Psoas muscle (tissue), 8 donors: ENCODE results near the gene FOXA1. TPM values are rescaled to one million over a fixed set of nuclear protein-coding genes. Genes with fewer than 3 reads are reported as not detected.

Experiments used
- ATAC-seq, 4 donors: fragments of 200-7000 bp; cut with Tn5 transposase; one replicate each; pipeline ENCODE4 v1.9.1; 2020; ENCODE audit warnings: moderate library complexity in 3 of 4, mild to moderate bottlenecking in 2 of 4
- DNase-seq, 2 donors: peaks; one replicate each; pipeline ENCODE4 v3.0.0-alpha.2; 2020
- H3K27ac ChIP-seq: fragments of 200-600 bp; one replicate; pipeline ENCODE4 v1.8.0; 2022
- H3K27me3 ChIP-seq, 3 donors: fragments of 200-600 bp in 1 of 3; one replicate each; pipeline versions ENCODE4 v1.6.1 to v1.8.0; 2013 to 2022; ENCODE audit warnings: low read length in 2 of 3, mild to moderate bottlenecking in 2 of 3, moderate library complexity in 1 of 3; ENCODE audit not compliant: insufficient read depth in 3 of 3
- H3K36me3 ChIP-seq, 2 donors: fragments of 200-600 bp in 1 of 2; one replicate each; pipeline versions ENCODE4 v1.6.1 to v1.8.0; 2013 to 2022; ENCODE audit warnings: low read depth in 1 of 2, mild to moderate bottlenecking in 1 of 2, moderate library complexity in 1 of 2; ENCODE audit not compliant: insufficient read depth in 1 of 2
- H3K4me1 ChIP-seq: fragments of 200-600 bp; one replicate; pipeline ENCODE4 v1.8.0; 2022
- H3K4me3 ChIP-seq: fragments of 200-600 bp; one replicate; pipeline ENCODE4 v1.8.0; 2022; ENCODE audit warnings: mild to moderate bottlenecking
- H3K9me3 ChIP-seq: fragments of 200-600 bp; one replicate; pipeline ENCODE4 v1.8.0; 2022
- CTCF ChIP-seq: fragments of 200-600 bp; IDR thresholded peaks from one replicate; pipeline ENCODE4 v1.8.0; 2022; ENCODE audit warnings: antibody characterized with exemption
- WGBS, 3 donors: extraction: QIAGEN DNeasy Blood & Tissue Kit; methylation state at CpG; one replicate each; pipeline versions ENCODE4 v1.1.6 to v1.1.7; 2013; 5-methylcytosine and 5-hydroxymethylcytosine counted together
- intact Hi-C, 2 donors: fragments of 100-400 bp; cut with DNase I; formaldehyde crosslinking; loops; one replicate each; pipeline versions ENCODE4 v1.11.0 to v1.14.2; 2022
- polyA plus RNA-seq, 3 donors: library from polyadenylated mRNA; stranded (reverse); fragments of 200-250 nt; gene quantifications; one replicate each; pipeline ENCODE4 v1.2.3, GENCODE V29; 2013
- total RNA-seq, 4 donors: library from RNA; stranded (reverse); fragmentation: NEBNext Ultra II Directional in 2 of 4; extraction: Animal tissue kit (Norgen Biotek cat#: 25700) in 2 of 4; gene quantifications; one replicate each; pipeline versions ENCODE4 v1.2.1 to v1.2.4, GENCODE V29; 2021 to 2023
- donor health status: healthy with polysubstance abuse.
- donor health status: DM: no; HTN: no; CAD: no; lungs with moderate emphysema.
- donor health status: Bipolar disorder and iron deficiency.
- donor health status: healthy.
- donor health status: DM: yes; HTN: yes; CAD: no.
- donor health status: DM: no; HTN: no; CAD: no.
- donor health status: DM: no; HTN: no; CAD: no.
- donor health status: DM: yes; HTN: yes; CAD: no.

Gene FOXA1
- total and polyA plus RNA-seq, 7 donors: 0.01 TPM; not detected in 6

GRCh38 chr14:37623426-37623951, 28.4 kb upstream of the FOXA1 start:
- ATAC-seq: no peak
- Histone ChIP-seq H3K27me3 (peaks cover 8 to 50% (median 17%) of the 10 kb centered on the region in 3 donors), H3K4me3 (no peak overlapping the region), H3K9me3 (no peaks in the 10 kb centered on the region), H3K4me1 (no peaks in the 10 kb centered on the region), H3K27ac (no peak overlapping the region), H3K36me3 (no peaks in the 10 kb centered on the region)
- WGBS, 3 donors: 34 to 44% (median 34%) methylated on average over 1 of the region's 1 CpG
- DNase-seq: no peak
- intact Hi-C loops: no loop called here
- TF ChIP-seq CTCF: no peak

GRCh38 chr14:37622231-37622923, 27.3 kb upstream of the FOXA1 start:
- 2 to 4% (median 3%) methylated on average over 75 to 81 of the region's 81 CpGs for WGBS, 3 donors
- no peaks in the 10 kb centered on the region for H3K4me1 ChIP-seq
- peaks cover 8 to 50% (median 17%) of the 10 kb centered on the region in 3 donors for H3K27me3 ChIP-seq
- no peak for DNase-seq
- H3K9me3 ChIP-seq: no peaks in the 10 kb centered on the region
- no peak overlapping the region for H3K27ac ChIP-seq
- intact Hi-C loops: no loop called here
- no peak for TF ChIP-seq CTCF
- ATAC-seq: no peak
- peak overlapping the region; percentile 39 for H3K4me3 ChIP-seq
- no peaks in the 10 kb centered on the region for H3K36me3 ChIP-seq

- ATAC-seq (no peak), DNase-seq (no peak)
- H3K36me3 ChIP-seq: no peaks in the 10 kb centered on the region
- no peaks in the 10 kb centered on the region for H3K4me1 ChIP-seq
- no peak for TF ChIP-seq CTCF
- intact Hi-C loops: no loop called here
- H3K27ac ChIP-seq: no peak overlapping the region
- H3K27me3 ChIP-seq: peaks cover 8 to 50% (median 19%) of the 10 kb centered on the region in 3 donors
- no peak overlapping the region for H3K4me3 ChIP-seq
- H3K9me3 ChIP-seq: peaks cover 5% of the 10 kb centered on the region
Measured at GRCh38 chr14:37620856-37621255, 25.8 kb upstream of the FOXA1 start.

- H3K9me3 ChIP-seq: peaks cover 21% of the 10 kb centered on the region
- H3K4me1 ChIP-seq: no peaks in the 10 kb centered on the region
- no peak for TF ChIP-seq CTCF
- intact Hi-C loops: no loop called here
- H3K4me3 ChIP-seq: no peak overlapping the region
- ATAC-seq (no peak), DNase-seq (no peak)
- peaks cover 2 to 38% (median 18%) of the 10 kb centered on the region in 3 donors for H3K27me3 ChIP-seq
- H3K27ac ChIP-seq: no peak overlapping the region
- WGBS, 3 donors: 51 to 74% (median 68%) methylated on average over 1 of the region's 1 CpG
- no peaks in the 10 kb centered on the region for H3K36me3 ChIP-seq
Measured at GRCh38 chr14:37618498-37619028, 23.5 kb upstream of the FOXA1 start.
